PC-3 (cell line): ENCODE results near the gene FOSB.

Experiments used
- EZH2 ChIP-seq: fragments of 300-600 bp; sonication (generic); IDR thresholded peaks from one replicate; pipeline ENCODE4 v1.6.1; 2017; ENCODE audit warnings: antibody characterized with exemption, mild to moderate bottlenecking, low read length; ENCODE audit not compliant: unreplicated experiment
- TF ChIP-seq, protein P1 (sequence below): fragments of 300-600 bp; sonication (generic); conservative IDR thresholded peaks from 2 replicates; pipeline ENCODE4 v1.5.1; 2017; ENCODE audit warnings: antibody characterized with exemption, low read depth, mild to moderate bottlenecking, low read length

DNA sequence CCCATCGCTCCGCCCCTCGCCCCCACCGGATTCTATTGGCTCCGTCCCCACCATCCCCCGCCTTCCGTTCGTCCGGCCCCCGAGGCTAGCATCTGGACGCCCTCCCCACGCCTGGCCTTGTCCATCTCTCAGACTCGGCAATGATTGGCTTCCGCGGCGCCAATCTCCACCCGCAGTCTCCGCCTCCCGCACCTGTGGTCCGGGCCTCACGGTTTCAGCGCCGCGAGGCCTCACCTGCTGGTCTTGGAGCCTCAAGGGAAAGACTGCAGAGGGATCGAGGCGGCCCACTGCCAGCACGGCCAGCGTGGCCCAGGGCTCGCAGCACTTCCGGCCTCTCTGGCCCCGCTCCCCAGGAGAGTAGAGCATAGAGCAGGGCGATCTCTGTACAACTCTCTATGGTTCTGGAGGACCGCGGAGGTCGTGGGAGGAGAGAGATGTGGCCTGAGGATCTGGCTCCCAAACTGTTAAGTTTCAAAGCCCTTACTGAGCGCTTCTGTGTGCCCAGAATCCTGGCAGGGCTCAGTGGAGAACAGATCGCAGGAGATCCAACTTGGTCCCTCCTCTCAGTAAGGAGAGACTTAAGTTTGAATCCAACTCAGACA is 44.1 kb upstream of the FOSB start, which contains the start of gene ERCC1:
- no peak for TF ChIP-seq EZH2
- TF ChIP-seq, protein P1, sequence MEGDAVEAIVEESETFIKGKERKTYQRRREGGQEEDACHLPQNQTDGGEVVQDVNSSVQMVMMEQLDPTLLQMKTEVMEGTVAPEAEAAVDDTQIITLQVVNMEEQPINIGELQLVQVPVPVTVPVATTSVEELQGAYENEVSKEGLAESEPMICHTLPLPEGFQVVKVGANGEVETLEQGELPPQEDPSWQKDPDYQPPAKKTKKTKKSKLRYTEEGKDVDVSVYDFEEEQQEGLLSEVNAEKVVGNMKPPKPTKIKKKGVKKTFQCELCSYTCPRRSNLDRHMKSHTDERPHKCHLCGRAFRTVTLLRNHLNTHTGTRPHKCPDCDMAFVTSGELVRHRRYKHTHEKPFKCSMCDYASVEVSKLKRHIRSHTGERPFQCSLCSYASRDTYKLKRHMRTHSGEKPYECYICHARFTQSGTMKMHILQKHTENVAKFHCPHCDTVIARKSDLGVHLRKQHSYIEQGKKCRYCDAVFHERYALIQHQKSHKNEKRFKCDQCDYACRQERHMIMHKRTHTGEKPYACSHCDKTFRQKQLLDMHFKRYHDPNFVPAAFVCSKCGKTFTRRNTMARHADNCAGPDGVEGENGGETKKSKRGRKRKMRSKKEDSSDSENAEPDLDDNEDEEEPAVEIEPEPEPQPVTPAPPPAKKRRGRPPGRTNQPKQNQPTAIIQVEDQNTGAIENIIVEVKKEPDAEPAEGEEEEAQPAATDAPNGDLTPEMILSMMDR = no peak
